Skeletal muscle satellite cell (primary cell): ENCODE measurements around the gene MPHOSPH9.
"Not testable (repeated sequence)": the region's sequence is repeated elsewhere in the genome, so short reads cannot be mapped to it uniquely, and the experiment has no call there.

ENCODE experiments used
- H3K27me3 ChIP-seq: 2 replicates; pipeline ENCODE4 v1.7.0; 2013; ENCODE audit warnings: low read length; ENCODE audit not compliant: control insufficient read depth, insufficient read depth
- H3K36me3 ChIP-seq: 2 replicates; pipeline ENCODE4 v1.7.0; 2013; ENCODE audit warnings: mild to moderate bottlenecking, control low read depth, low read length; ENCODE audit not compliant: insufficient read depth
- H3K4me1 ChIP-seq: 2 replicates; pipeline ENCODE4 v1.7.0; 2013; ENCODE audit warnings: low read length; ENCODE audit not compliant: control insufficient read depth, insufficient read depth
- H3K4me2 ChIP-seq: 2 replicates; pipeline ENCODE4 v1.7.0; 2013; ENCODE audit warnings: mild to moderate bottlenecking, low read length
- H3K4me3 ChIP-seq: 2 replicates; pipeline ENCODE4 v1.7.0; 2013; ENCODE audit warnings: low read length
- H3K9ac ChIP-seq: 2 replicates; pipeline ENCODE4 v1.7.0; 2013; ENCODE audit warnings: mild to moderate bottlenecking, low read depth, low read length, moderate library complexity
- H3K9me3 ChIP-seq: replicated peaks from 2 replicates; pipeline ENCODE4 v1.7.0; 2013; ENCODE audit warnings: mild to moderate bottlenecking, control low read depth, low read length

The MPHOSPH9 gene

GRCh38 chr12:123238961-123239360 is 6.0 kb upstream of the MPHOSPH9 start:
- Histone ChIP-seq H3K27me3 (no peaks in the 10 kb centered on the region), H3K4me1 (peaks cover 25% of the 10 kb centered on the region), H3K4me2 (no peak overlapping the region), H3K36me3 (peaks cover 6% of the 10 kb centered on the region), H3K9ac (no peak overlapping the region), H3K4me3 (no peak overlapping the region), H3K9me3 (no peaks in the 10 kb centered on the region)

GRCh38 chr12:123238330-123238682 is 5.4 kb upstream of the MPHOSPH9 start:
- no peaks in the 10 kb centered on the region for H3K9me3 ChIP-seq
- no peak overlapping the region for H3K4me3 ChIP-seq
- no peaks in the 10 kb centered on the region for H3K27me3 ChIP-seq
- H3K9ac ChIP-seq = no peak overlapping the region
- H3K4me1 ChIP-seq = peaks cover 27% of the 10 kb centered on the region
- H3K4me2 ChIP-seq = no peak overlapping the region
- peaks cover 6% of the 10 kb centered on the region for H3K36me3 ChIP-seq

GRCh38 chr12:123237646-123238329 is 4.8 kb upstream of the MPHOSPH9 start:
- peaks cover 6% of the 10 kb centered on the region for H3K36me3 ChIP-seq
- H3K4me1 ChIP-seq = peaks cover 26% of the 10 kb centered on the region
- no peak overlapping the region for H3K4me3 ChIP-seq

DNA sequence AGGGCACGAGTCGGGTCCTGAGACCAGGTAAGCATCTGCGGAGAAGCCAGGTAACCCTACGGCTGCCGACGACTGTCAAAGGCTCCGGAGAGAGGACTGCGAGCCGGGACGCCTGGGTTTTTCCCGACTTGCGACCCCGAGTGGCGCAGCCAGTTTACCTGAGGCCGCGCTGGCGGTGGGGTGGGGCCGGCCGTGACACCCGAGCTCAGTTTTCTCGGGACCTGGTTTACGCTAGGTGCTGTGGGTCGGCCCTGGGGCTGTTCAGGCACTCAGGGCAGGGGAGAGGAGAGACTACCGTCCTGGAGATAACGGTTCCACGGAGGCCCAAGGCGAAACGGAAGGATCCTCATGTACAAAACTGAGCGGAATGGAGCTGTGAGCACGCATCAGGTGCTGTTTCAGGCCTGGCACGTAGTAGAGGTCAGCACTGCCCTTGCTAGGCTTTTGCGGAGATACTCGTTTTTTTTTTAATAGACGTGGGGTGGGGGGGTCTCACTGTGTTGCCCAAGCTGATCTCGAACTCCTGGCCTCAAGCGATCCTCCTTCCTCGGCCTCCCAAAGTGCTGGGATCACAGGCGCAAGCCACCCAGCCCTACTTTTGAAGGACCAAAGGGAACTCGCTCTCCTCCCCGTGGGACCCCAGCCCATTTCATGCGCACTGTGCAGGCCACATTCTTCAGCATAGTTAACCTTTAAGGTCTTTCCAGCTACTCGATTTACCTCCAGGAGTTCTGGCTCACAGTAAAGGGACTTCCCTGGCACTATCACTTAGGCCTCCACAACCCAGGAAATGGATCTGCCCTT is 766 bp upstream of the MPHOSPH9 start:
- Histone ChIP-seq H3K9ac (peak overlapping the region; percentile 97), H3K4me2 (peak overlapping the region; percentile 89), H3K4me3 (peak overlapping the region; percentile 98), H3K27me3 (no peaks in the 10 kb centered on the region), H3K4me1 (peaks cover 23% of the 10 kb centered on the region), H3K9me3 (no peaks in the 10 kb centered on the region), H3K36me3 (no peaks in the 10 kb centered on the region)

More at GRCh38 chr12:123237646-123238329, 4.8 kb upstream of the MPHOSPH9 start:
- no peaks in the 10 kb centered on the region for H3K9me3 ChIP-seq
- H3K9ac ChIP-seq = no peak overlapping the region
- H3K4me2 ChIP-seq = no peak overlapping the region
- H3K27me3 ChIP-seq = no peaks in the 10 kb centered on the region

DNA sequence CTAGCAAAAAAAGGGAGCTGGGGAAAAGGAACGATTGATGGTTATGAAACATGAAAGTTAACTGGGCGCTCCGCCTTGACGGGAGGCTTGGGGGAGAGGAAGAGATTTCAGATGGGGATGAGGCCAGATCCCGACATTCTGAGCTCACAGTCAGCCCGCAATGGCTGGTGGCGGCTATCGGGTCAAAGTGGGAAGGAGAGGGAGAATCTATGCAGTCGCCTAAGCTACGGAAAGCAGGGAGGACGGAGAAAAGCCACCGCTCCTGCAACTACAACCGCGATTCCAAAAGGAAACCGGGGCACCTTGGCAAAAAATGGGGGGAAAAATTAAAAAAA is 502 bp downstream of the MPHOSPH9 start:
- Histone ChIP-seq H3K9me3 (no peaks in the 10 kb centered on the region), H3K27me3 (no peaks in the 10 kb centered on the region), H3K4me2 (peak overlapping the region; percentile 88), H3K4me1 (peaks cover 18% of the 10 kb centered on the region), H3K4me3 (peak overlapping the region; percentile 81), H3K9ac (peak overlapping the region; percentile 86), H3K36me3 (no peaks in the 10 kb centered on the region)

DNA sequence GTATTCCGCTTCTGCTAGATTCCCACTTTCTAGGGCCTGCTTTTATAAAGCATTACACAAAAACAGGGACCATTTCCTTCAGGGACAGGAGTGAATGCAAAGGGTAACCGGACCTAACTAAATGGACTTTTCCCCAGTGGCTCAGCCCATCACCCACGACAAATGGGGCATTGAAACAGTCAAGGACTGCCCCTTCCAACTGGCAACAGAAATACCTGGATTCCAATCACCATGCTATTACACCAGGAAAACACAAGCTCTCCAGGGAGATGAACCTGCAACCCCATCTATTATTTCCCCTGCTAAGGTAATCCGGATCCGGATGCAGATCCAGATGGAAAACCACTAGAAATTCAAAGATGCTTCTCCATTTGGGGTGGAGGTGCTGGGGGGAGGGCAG is 1.0 kb downstream of the MPHOSPH9 start:
- Histone ChIP-seq H3K4me1 (peaks cover 17% of the 10 kb centered on the region), H3K4me2 (peak overlapping the region; percentile 88), H3K36me3 (no peaks in the 10 kb centered on the region), H3K9ac (peak overlapping the region; percentile 86), H3K9me3 (no peaks in the 10 kb centered on the region), H3K4me3 (peak overlapping the region; percentile 81), H3K27me3 (no peaks in the 10 kb centered on the region)

- Histone ChIP-seq H3K4me2 (no peak overlapping the region), H3K4me3 (no peak overlapping the region), H3K27me3 (no peaks in the 10 kb centered on the region), H3K4me1 (peaks cover 8% of the 10 kb centered on the region), H3K9ac (no peak overlapping the region), H3K9me3 (no peaks in the 10 kb centered on the region), H3K36me3 (peaks cover 4% of the 10 kb centered on the region)
Observed at GRCh38 chr12:123229051-123229450, 3.9 kb downstream of the MPHOSPH9 start.

- no peak overlapping the region for H3K9ac ChIP-seq
- no peak overlapping the region for H3K4me3 ChIP-seq
- H3K9me3 ChIP-seq = no peaks in the 10 kb centered on the region
- H3K4me2 ChIP-seq = no peak overlapping the region
- H3K27me3 ChIP-seq = no peaks in the 10 kb centered on the region
- peaks cover 7% of the 10 kb centered on the region for H3K36me3 ChIP-seq
- H3K4me1 ChIP-seq = peaks cover 5% of the 10 kb centered on the region
Observed at GRCh38 chr12:123227581-123228258, 5.2 kb downstream of the MPHOSPH9 start.

DNA sequence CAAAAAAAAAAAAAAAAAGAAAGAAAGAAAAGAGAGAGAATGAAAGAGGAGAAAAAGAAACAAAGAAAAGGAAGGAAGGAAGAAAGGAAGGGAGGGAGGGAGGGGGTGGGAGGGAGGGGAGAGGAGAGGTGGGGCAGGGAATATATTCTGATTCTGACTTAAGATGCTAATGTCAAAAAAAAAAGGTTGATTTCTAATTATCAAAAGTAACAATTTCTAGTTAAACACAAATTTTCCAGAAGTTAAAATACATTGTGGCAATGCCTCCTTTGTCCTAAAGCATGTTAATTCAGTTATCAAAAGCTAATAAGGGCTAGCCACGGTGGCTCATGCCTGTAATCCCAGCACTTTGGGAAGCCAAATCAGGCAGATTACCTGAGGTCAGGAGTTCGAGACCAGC is 7.5 kb downstream of the MPHOSPH9 start:
- Histone ChIP-seq H3K27me3 (no peaks in the 10 kb centered on the region), H3K9me3 (no peaks in the 10 kb centered on the region), H3K36me3 (peaks cover 17% of the 10 kb centered on the region), H3K4me3 (no peak overlapping the region), H3K9ac (no peak overlapping the region), H3K4me1 (no peaks in the 10 kb centered on the region), H3K4me2 (no peak overlapping the region)

DNA sequence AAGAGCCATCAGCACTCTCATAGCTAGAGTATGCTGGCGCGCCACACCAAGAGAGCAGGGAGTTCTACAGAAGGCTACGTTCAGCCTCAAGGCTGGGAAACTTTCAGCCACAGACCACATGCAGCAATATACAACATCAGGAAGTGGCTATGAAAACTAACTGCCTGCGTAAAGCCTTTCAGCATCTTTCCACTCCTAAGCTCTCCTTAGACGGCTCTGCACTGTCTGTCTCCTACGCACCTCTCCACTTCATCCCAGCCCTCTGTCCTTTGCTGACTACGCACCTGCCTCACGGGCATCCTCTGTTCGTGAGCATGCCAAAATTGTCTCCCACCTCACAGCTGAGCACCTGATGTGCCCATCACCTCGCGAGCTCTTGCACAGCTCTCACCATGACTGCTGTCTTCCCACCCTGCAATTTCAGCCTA is 9.7 kb downstream of the MPHOSPH9 start:
- Histone ChIP-seq H3K27me3 (no peaks in the 10 kb centered on the region), H3K4me1 (no peaks in the 10 kb centered on the region), H3K4me3 (no peak overlapping the region), H3K4me2 (no peak overlapping the region), H3K9ac (no peak overlapping the region), H3K36me3 (peaks cover 17% of the 10 kb centered on the region), H3K9me3 (no peaks in the 10 kb centered on the region)

GRCh38 chr12:123207815-123208214 is 25.1 kb downstream of the MPHOSPH9 start:
- not testable (repeated sequence) for H3K4me2 ChIP-seq
- peaks cover 21% of the 10 kb centered on the region for H3K36me3 ChIP-seq

More at GRCh38 chr12:123207815-123208214, 25.1 kb downstream of the MPHOSPH9 start:
- H3K4me1 ChIP-seq, H3K4me3 ChIP-seq, H3K9me3 ChIP-seq, H3K9ac ChIP-seq, H3K27me3 ChIP-seq: not testable (repeated sequence)
